ENCODE data around the gene RAB36. TPM values are rescaled to one million over a fixed set of nuclear protein-coding genes. Genes with fewer than 3 reads are reported as not detected.

RAB36 gene
- total and polyA plus RNA-seq, 4 donors = 0.22 to 0.56 (median 0.37) TPM

DNA sequence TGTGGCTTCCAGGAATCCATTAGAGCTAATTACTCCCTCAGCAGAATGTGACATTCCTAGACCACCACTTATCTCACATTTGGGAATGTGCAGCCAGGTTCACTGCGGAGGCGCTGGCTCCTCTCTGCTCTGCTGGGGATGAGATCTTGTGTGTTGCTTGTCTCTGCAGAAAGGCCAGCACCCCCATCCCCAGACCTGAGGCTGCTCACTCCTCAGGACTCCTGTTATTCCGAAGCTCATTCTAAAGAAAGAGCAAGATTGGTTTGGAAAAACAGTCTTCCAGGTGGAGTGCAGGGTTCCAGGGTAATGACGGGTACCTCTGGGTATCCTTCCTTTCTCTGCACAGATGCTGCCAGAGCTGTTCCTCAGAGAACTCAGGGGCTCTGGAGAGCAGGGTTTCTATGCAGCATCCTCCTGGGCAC is 24.3 kb upstream of the RAB36 start:
- 90% methylated on average over 4 of the region's 4 CpGs for WGBS
- Histone ChIP-seq H3K4me1 (ENCODE audit: control insufficient read depth in 4 of 4, insufficient read depth in 4 of 4, low read length in 3 of 4) (peaks cover 0 to 4% (median 0%) of the 10 kb centered on the region in 4 donors), H3K27me3 (ENCODE audit: control insufficient read depth in 4 of 4, insufficient read depth in 4 of 4, low read length in 3 of 4) (no peaks in the 10 kb centered on the region), H3K36me3 (ENCODE audit: control insufficient read depth in 4 of 4, insufficient read depth in 3 of 4, low read depth in 1 of 4, low read length in 3 of 4) (no peaks in the 10 kb centered on the region), H3K27ac (ENCODE audit: low read depth in 1 of 2, low read length in 2 of 2) (no peak overlapping the region), H3K9ac (ENCODE audit: low read depth in 1 of 2, low read length in 2 of 2) (no peak overlapping the region), H3K9me3 (ENCODE audit: control insufficient read depth in 4 of 4, low read length in 3 of 4) (no peaks in the 10 kb centered on the region), H3K4me3 (ENCODE audit: low read depth in 1 of 3, low read length in 3 of 3) (no peak overlapping the region)
- no peak for DNase-seq (ENCODE audit: low spot score)
- TF ChIP-seq FOXA2 (IDR thresholded peaks at IDR 0.05) (no peak), RAD21 (IDR thresholded peaks at IDR 0.05) (no peak), RXRA (IDR thresholded peaks at IDR 0.05) (no peak), HNF4G (IDR thresholded peaks at IDR 0.05) (no peak), HNF4A (conservative IDR thresholded peaks at IDR 0.05) (no peak), TAF1 (conservative IDR thresholded peaks at IDR 0.05) (no peak), NR2F2 (IDR thresholded peaks at IDR 0.05) (no peak), SP1 (IDR thresholded peaks at IDR 0.05) (no peak), JUND (IDR thresholded peaks at IDR 0.05) (no peak), GABPA (IDR thresholded peaks at IDR 0.05 in 1 of 2, conservative IDR thresholded peaks at IDR 0.05 in 1 of 2) (no peak), YY1 (IDR thresholded peaks at IDR 0.05) (no peak), FOXA1 (IDR thresholded peaks at IDR 0.05) (no peak)
- TF ChIP-seq, protein P1, sequence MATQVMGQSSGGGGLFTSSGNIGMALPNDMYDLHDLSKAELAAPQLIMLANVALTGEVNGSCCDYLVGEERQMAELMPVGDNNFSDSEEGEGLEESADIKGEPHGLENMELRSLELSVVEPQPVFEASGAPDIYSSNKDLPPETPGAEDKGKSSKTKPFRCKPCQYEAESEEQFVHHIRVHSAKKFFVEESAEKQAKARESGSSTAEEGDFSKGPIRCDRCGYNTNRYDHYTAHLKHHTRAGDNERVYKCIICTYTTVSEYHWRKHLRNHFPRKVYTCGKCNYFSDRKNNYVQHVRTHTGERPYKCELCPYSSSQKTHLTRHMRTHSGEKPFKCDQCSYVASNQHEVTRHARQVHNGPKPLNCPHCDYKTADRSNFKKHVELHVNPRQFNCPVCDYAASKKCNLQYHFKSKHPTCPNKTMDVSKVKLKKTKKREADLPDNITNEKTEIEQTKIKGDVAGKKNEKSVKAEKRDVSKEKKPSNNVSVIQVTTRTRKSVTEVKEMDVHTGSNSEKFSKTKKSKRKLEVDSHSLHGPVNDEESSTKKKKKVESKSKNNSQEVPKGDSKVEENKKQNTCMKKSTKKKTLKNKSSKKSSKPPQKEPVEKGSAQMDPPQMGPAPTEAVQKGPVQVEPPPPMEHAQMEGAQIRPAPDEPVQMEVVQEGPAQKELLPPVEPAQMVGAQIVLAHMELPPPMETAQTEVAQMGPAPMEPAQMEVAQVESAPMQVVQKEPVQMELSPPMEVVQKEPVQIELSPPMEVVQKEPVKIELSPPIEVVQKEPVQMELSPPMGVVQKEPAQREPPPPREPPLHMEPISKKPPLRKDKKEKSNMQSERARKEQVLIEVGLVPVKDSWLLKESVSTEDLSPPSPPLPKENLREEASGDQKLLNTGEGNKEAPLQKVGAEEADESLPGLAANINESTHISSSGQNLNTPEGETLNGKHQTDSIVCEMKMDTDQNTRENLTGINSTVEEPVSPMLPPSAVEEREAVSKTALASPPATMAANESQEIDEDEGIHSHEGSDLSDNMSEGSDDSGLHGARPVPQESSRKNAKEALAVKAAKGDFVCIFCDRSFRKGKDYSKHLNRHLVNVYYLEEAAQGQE (IDR thresholded peaks at IDR 0.05) = no peak
- TF ChIP-seq, protein P2, sequence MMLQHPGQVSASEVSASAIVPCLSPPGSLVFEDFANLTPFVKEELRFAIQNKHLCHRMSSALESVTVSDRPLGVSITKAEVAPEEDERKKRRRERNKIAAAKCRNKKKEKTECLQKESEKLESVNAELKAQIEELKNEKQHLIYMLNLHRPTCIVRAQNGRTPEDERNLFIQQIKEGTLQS (IDR thresholded peaks at IDR 0.05) = no peak
- TF ChIP-seq, protein P3, sequence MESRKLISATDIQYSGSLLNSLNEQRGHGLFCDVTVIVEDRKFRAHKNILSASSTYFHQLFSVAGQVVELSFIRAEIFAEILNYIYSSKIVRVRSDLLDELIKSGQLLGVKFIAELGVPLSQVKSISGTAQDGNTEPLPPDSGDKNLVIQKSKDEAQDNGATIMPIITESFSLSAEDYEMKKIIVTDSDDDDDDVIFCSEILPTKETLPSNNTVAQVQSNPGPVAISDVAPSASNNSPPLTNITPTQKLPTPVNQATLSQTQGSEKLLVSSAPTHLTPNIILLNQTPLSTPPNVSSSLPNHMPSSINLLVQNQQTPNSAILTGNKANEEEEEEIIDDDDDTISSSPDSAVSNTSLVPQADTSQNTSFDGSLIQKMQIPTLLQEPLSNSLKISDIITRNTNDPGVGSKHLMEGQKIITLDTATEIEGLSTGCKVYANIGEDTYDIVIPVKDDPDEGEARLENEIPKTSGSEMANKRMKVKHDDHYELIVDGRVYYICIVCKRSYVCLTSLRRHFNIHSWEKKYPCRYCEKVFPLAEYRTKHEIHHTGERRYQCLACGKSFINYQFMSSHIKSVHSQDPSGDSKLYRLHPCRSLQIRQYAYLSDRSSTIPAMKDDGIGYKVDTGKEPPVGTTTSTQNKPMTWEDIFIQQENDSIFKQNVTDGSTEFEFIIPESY (IDR thresholded peaks at IDR 0.05) = no peak

DNA sequence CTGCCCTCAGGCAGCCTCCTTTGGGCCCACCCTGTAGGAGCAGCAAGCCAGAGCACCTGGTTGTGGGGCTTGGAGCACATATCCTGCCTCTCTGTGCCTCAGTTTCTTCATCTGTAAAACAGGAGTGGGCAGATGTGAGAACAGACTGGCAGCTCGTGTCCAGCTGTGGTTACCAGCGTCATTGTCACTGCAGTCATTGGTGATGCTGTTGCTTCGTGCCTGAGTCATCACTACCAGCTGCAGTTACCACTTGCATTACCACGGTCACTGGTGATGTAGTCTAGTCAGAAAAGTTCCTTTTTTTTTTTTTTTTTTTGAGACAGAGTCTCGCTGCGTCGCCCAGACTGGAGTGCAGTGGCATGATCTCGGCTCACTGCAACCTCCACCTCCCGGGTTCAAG is 23.9 kb upstream of the RAB36 start:
- Histone ChIP-seq H3K27me3 (ENCODE audit: control insufficient read depth in 4 of 4, insufficient read depth in 4 of 4, low read length in 3 of 4) (no peaks in the 10 kb centered on the region), H3K4me1 (ENCODE audit: control insufficient read depth in 4 of 4, insufficient read depth in 4 of 4, low read length in 3 of 4) (peaks cover 0 to 4% (median 0%) of the 10 kb centered on the region in 4 donors), H3K36me3 (ENCODE audit: control insufficient read depth in 4 of 4, insufficient read depth in 3 of 4, low read depth in 1 of 4, low read length in 3 of 4) (no peaks in the 10 kb centered on the region), H3K4me3 (ENCODE audit: low read depth in 1 of 3, low read length in 3 of 3) (no peak overlapping the region), H3K27ac (ENCODE audit: low read depth in 1 of 2, low read length in 2 of 2) (no peak overlapping the region), H3K9me3 (ENCODE audit: control insufficient read depth in 4 of 4, low read length in 3 of 4) (no peaks in the 10 kb centered on the region), H3K9ac (ENCODE audit: low read depth in 1 of 2, low read length in 2 of 2) (no peak overlapping the region)
- TF ChIP-seq NR2F2 (IDR thresholded peaks at IDR 0.05) (no peak), JUND (IDR thresholded peaks at IDR 0.05) (no peak), EGR1 (IDR thresholded peaks at IDR 0.05; ENCODE audit: low read depth in 2 of 2) (no peak), FOXA1 (IDR thresholded peaks at IDR 0.05) (no peak), FOXA2 (IDR thresholded peaks at IDR 0.05) (no peak), RAD21 (IDR thresholded peaks at IDR 0.05) (no peak), HNF4G (IDR thresholded peaks at IDR 0.05) (no peak), HNF4A (conservative IDR thresholded peaks at IDR 0.05) (no peak), TAF1 (conservative IDR thresholded peaks at IDR 0.05) (no peak)
- TF ChIP-seq, protein P4, sequence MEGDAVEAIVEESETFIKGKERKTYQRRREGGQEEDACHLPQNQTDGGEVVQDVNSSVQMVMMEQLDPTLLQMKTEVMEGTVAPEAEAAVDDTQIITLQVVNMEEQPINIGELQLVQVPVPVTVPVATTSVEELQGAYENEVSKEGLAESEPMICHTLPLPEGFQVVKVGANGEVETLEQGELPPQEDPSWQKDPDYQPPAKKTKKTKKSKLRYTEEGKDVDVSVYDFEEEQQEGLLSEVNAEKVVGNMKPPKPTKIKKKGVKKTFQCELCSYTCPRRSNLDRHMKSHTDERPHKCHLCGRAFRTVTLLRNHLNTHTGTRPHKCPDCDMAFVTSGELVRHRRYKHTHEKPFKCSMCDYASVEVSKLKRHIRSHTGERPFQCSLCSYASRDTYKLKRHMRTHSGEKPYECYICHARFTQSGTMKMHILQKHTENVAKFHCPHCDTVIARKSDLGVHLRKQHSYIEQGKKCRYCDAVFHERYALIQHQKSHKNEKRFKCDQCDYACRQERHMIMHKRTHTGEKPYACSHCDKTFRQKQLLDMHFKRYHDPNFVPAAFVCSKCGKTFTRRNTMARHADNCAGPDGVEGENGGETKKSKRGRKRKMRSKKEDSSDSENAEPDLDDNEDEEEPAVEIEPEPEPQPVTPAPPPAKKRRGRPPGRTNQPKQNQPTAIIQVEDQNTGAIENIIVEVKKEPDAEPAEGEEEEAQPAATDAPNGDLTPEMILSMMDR (IDR thresholded peaks at IDR 0.05; ENCODE audit: low read depth, low read length, missing input control) = no peak
- TF ChIP-seq, protein P2 (IDR thresholded peaks at IDR 0.05) = no peak
- TF ChIP-seq, protein P5, sequence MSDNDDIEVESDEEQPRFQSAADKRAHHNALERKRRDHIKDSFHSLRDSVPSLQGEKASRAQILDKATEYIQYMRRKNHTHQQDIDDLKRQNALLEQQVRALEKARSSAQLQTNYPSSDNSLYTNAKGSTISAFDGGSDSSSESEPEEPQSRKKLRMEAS (IDR thresholded peaks at IDR 0.05) = no peak
- DNase-seq (ENCODE audit: low spot score) = no peak
- 85% methylated on average over 9 of the region's 9 CpGs for WGBS

Measured in liver (tissue), 9 donors.